Measurements from ENCODE around the gene C22orf23. TPM values are rescaled to one million over a fixed set of nuclear protein-coding genes. Genes with fewer than 3 reads are reported as not detected.

C22orf23 gene
- total RNA-seq, 2 donors from 2014 or later, result not detected

DNA sequence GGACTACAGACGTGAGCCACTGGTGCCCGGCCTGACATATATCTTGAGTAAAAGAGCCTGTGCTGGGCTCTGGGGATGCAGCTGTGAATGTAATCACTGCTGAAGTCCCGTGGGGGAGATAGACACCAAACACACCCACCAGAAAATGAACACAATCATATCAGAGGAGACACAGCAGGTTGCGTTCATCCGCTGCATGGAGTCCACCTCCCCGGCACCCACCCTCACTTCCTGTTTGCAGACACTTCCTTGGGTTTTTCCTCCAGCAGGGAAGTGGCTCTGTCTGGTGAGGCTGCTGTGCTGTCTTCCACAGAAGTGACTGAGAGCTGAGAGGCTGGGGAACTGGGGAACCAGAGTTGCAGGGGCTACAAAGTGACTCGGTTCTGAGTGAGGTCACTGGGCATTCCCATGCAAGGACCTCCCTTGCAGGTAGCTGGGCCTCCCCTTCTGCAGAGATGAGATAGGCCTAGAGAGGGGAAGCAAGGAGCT lies 40.1 kb downstream of the C22orf23 start:
- DNase-seq (no peak), ATAC-seq (no peak)
- intact Hi-C loops (cut with DNase I, micrococcal nuclease), result no loop called here

DNA sequence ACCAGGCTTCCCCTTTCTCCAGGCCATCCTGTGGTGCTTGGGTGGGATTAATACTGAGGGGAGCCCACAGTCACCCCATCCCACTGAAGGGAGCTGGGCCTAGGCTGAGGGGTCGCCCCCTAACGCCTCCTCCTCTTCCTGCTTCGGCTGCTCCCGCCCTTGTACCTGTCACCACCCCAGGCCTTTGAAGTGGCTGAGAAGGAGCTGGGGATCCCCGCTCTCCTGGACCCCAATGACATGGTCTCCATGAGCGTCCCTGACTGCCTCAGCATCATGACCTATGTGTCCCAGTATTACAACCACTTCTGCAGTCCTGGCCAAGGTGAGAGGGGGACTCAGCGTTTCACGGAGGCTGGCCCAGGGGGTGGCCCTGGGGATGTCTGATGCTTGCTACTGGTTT lies 41.2 kb downstream of the C22orf23 start:
- intact Hi-C loops (cut with DNase I, micrococcal nuclease), result no loop called here
- ATAC-seq (no peak), DNase-seq (no peak)

GRCh38 chr22:37911697-37912096 lies 41.7 kb downstream of the C22orf23 start:
- ATAC-seq (no peak), DNase-seq (no peak)
- intact Hi-C loops (cut with DNase I, micrococcal nuclease), result no loop called here

DNA sequence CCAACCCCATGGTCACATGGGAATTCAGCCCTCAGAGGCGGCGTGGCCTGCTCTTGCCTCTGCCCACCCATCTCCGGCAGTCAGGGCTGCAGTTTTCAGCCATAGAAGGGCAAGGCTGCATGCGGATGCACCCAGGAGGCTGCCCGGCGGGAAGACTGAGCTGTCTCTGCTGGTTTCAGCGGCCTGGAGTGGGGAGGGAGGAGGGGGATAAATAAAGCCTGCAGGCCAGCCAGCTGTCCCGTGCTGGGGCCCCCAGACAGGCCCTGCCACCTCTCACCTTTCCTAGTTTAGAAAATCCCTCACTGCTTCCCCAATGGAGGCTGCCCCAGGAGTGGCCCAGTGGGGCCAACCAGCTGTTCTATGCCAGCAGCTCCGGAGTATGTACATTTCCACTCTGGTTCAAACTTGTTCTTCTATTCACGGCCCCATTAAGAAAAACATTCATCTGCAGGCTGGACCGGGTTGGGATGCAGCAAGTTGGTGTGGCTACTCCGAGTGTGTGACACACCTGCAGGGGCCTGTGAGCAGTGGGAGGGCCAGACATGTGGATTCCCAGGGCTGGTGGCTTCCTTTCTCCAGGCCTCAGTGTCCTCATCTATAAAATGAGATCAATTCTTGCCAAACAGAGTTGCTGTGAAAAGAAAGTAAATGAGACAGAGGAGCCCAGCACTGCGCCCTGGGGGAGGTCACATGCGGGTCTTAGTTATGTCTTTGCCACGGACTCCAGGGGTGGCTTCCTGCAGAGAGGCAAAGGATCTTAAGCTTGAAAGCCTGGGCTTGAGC lies 42.3 kb downstream of the C22orf23 start:
- DNase-seq, result peak in 1 of 2 donors; percentile 56
- intact Hi-C loops (cut with DNase I, micrococcal nuclease), result no loop called here
- ATAC-seq, result no peak

DNA sequence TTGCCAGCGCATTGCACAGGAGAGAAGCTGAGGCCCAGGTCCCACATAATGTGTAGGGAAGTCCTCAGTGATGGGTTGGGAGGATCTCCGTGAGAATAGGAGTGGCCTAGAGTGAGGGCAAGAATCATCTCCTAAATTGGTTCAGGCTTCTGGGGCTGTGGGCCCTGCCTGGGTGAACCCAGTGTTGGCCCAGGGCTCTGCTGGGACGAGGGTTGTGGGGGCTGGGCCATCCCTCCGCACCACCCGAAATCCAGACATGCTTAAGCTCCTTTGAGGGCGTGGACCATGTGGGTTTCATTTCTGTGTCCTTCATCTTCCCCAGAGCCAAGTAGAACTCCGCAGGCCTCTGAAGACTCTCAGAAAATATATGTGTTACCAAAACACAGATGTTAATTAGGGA lies 43.6 kb downstream of the C22orf23 start:
- no peak for ATAC-seq
- DNase-seq, result no peak
- intact Hi-C loops (cut with DNase I, micrococcal nuclease), result no loop called here

DNA sequence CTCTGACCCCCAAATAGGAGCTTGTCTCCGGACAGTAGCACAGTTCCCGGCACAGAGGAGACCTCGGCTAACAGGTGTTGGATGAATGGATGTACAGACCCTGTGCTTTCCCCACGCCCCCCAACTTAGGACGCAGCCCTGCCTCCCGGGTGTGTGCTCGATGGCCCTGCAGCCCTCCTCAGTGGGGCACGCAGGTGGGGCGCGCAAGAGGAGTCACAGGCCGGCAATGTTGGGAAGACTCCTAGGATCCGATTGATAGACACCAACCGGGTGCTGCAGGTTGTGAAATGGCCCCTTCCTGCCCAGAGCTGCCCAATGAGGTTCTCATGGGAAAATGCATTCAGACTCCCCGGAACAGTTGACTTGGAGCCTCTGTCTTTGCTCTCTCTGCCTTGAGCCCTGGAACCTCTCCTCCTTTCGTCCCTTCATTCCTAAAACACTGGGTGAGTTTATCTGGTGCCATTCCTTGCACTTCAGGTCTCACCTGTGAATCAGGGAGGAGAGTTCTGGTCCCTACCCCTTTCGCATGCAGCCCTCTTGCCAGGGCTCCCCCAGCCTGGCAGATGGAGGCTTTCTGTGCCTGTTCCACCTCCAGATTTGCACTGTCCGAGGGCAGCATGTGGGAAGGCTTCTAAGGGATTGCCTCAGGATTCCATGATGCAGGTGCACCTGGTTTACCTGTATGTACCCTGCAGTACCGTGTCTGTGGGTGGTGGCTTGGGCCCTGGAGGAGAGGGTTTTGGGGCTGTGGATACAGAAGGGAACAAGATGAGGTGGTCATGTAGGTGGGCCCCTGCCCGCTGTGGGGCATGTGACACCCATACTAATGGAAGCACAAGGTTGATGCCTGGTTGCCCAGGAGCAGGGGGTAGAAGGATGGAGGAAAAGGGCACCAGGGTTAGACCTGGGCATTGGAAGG lies 46.1 kb downstream of the C22orf23 start:
- intact Hi-C loops (cut with DNase I, micrococcal nuclease), result no loop called here

GRCh38 chr22:37906364-37907008 lies 46.9 kb downstream of the C22orf23 start:
- intact Hi-C loops (cut with DNase I, micrococcal nuclease), result no loop called here
- peak in 1 of 2 donors; percentile 64 for DNase-seq
- ATAC-seq, result peak; percentile 26

More for the DNA sequence above, 46.1 kb downstream of the C22orf23 start:
- DNase-seq (no peak), ATAC-seq (peak; percentile 3)

DNA sequence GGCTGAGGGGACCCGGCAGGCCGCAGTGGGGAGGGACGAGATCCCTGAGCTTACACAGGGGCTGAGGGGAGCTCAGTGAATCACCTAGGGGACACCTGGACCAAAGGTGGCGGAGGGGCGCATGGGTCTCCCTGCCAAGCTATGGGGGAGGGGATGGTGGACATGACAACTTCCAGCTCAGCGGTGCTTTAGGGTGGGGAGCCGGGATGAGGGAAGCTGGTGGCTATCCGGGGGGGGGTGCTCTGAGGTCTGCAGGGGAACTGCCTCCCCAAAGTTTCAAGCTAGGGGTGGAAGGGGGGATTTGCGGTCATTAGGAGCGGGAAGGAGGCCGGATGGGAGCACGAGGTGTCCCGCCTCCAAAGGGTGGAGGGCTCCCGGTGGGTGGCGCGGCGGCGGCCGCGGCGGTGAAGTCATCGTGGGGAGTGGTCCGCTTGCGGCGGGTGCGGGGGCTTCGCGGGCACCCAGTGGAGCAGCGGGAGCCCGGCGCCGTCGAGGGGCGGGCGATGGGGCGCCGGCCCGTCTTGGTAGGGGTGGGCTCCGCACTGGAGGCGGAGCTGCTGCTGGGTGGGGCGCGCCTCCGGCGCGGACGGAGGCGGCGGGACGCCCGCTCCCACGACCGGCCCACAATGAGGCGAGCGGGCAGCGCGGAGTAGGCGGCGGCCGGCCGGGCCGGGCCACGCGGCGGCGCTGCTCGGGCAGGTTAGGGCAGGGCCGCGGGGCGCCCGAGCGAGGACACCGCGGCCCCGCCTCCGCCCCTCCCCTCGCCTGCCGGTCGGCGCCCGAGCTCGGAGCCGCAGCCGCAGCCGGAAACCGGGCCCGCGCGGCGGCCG lies 47.7 kb downstream of the C22orf23 start, which contains the start of gene MICALL1:
TSS of gene MICALL1 (plus strand) at position 764 of the 830 bp plus-strand sequence. CDS start 126 bp downstream, outside the sequence.
- ATAC-seq (peak; percentile 92), DNase-seq (peak; percentile 64 to 87)
- intact Hi-C loops (cut with DNase I, micrococcal nuclease), result no loop called here

- no peak for ATAC-seq
- intact Hi-C loops (cut with DNase I, micrococcal nuclease), result no loop called here
- peak; percentile 23 to 51 for DNase-seq
These were observed 48.5 kb downstream of the C22orf23 start for GRCh38 chr22:37904572-37905533.

DNA sequence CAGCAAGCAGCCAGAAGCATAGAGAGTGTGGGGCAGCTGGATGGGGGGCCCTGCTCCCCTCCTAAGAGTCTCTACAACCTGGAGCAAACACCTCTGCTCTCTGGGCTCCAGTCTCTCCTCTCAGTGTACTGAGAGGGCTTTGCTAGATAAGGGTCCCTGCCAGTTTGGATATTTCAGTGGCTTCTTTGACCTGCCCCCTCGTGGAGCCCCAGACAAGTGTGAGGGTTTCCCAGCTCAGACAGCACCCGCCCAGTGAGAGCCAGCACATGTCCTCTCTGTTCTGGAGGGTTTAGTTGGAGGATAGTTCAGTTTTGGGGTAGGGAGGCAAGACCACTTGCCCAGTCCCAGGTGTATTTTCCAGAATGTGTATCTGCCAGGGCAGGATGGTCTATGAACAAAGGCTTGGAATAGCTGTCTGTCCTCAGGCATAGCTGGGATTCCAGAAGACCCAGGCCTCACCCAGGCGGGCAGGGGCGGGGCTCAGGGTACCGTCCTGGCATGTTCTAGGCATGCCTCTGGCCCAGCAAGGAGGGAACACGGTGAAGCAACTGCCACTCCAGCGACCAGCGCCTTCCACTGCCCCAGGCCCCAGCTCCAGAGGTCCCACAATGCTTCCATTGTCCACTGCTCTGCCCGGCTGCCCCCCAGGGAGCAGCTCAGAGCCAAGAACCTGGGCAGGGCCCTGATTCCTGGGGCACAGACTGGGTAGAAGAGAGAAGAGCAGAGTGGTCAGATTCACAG lies 54.8 kb downstream of the C22orf23 start:
- DNase-seq, result no peak
- ATAC-seq, result no peak
- intact Hi-C loops (cut with DNase I, micrococcal nuclease), result no loop called here

GRCh38 chr22:37897807-37898206 lies 55.6 kb downstream of the C22orf23 start:
- intact Hi-C loops (cut with DNase I, micrococcal nuclease), result no loop called here
- ATAC-seq (no peak), DNase-seq (no peak)

GRCh38 chr22:37896939-37897338 lies 56.5 kb downstream of the C22orf23 start:
- ATAC-seq (no peak), DNase-seq (no peak)
- intact Hi-C loops (cut with DNase I, micrococcal nuclease), result no loop called here

DNA sequence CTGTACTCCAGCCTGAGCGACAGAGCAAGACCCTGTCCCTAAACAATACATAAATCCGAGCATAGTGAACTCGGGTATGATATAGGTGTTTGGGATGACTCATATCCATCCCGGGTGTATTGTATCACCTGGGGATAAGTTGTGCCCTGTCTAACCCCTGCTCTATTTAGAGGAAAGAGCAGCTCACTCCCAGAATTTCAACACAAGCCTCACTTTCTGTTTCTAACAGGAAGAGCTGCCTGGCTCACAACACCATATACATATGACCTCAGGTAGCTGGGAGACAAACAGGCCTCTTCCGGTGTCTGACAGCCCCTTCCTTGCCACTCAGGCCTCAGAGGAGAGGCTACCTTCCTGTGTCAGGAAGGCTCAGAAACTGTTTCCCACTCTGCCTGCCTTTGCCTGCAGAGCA lies 57.2 kb downstream of the C22orf23 start:
- peak; percentile 86 for ATAC-seq
- DNase-seq, result peak in 1 of 2 donors; percentile 50
- intact Hi-C loops (cut with DNase I, micrococcal nuclease), result no loop called here

DNA sequence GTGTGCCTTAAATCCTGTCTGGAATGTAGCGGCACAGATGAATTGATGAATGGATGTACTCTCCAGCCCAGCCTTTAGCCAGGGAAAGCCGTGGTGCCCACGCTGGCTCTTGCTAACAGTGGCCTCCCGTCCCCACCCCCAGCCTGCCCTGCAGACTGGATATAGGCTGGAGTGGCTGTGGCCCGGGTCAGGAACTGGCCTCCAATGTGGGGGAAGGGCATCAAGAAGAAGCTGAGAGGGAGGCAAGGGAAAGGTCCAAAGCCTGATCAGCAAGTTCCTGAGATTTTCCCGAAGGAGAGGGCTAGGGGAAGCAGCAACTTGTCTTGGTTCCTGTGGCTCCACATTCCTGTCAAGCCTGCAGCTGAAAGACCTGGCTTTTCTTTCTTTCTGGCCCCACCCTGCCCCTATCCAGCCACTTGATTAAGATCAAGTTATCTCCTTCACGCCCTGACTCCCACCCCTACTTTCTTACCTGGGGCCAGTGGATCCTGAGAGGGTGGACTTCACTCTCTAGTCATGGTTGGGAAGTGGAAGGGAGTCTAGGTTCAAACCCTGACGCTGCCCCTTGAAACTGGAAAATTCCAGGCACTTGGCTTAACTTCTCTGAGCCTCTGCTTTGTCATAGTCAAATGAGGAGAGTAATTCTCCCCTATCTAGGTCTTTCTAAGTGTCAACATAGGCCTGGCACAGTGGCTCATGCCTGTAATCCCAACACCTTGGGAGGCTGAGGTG lies 58.3 kb downstream of the C22orf23 start:
- DNase-seq, result no peak
- intact Hi-C loops (cut with DNase I, micrococcal nuclease), result no loop called here
- no peak for ATAC-seq

GRCh38 chr22:37893583-37893983 lies 59.8 kb downstream of the C22orf23 start:
- intact Hi-C loops (cut with DNase I, micrococcal nuclease), result no loop called here

More at GRCh38 chr22:37893583-37893983, 59.8 kb downstream of the C22orf23 start:
- ATAC-seq, result no peak
- DNase-seq, result no peak
